OCI-LY1 (cell line): Measurements from ENCODE around the gene CHSY1.

Experiments
- H2AFZ ChIP-seq: fragments of 200-600 bp; sonication (generic), shearing (Covaris generic); 2 replicates; pipeline ENCODE4 v1.6.0; 2014; ENCODE audit warnings: antibody characterized with exemption, mild to moderate bottlenecking, low read length
- H3F3A ChIP-seq: fragments of 200-600 bp; sonication (generic), shearing (Covaris generic); 2 replicates; pipeline ENCODE4 v1.6.0; 2014; ENCODE audit warnings: mild to moderate bottlenecking, antibody characterized with exemption, low read length, moderate library complexity; ENCODE audit not compliant: insufficient read depth
- H3K27ac ChIP-seq: fragments of 200-600 bp; sonication (generic); 2 replicates; pipeline ENCODE4 v1.5.1; 2014; ENCODE audit warnings: low read length, mixed run types, mild to moderate bottlenecking, low read depth; ENCODE audit not compliant: poor library complexity, severe bottlenecking
- H3K27me3 ChIP-seq: fragments of 200-600 bp; sonication (generic); 2 replicates; pipeline ENCODE4 v1.6.0; 2014; ENCODE audit warnings: antibody characterized with exemption, mild to moderate bottlenecking, low read length, moderate library complexity; ENCODE audit not compliant: insufficient read depth
- H3K36me3 ChIP-seq: fragments of 200-600 bp; sonication (generic); 2 replicates; pipeline ENCODE4 v1.6.1; 2014; ENCODE audit warnings: mild to moderate bottlenecking, antibody characterized with exemption, low read length, moderate library complexity, mixed read lengths; ENCODE audit not compliant: insufficient read depth
- H3K4me1 ChIP-seq: fragments of 200-600 bp; sonication (generic); 2 replicates; pipeline ENCODE4 v1.5.1; 2014; ENCODE audit warnings: mild to moderate bottlenecking, low read length, moderate library complexity; ENCODE audit not compliant: insufficient read depth, severe bottlenecking
- H3K4me2 ChIP-seq: fragments of 200-600 bp; sonication (generic), shearing (Covaris generic); 2 replicates; pipeline ENCODE4 v1.6.1; 2014; ENCODE audit warnings: low read length
- H3K4me3 ChIP-seq: fragments of 200-600 bp; sonication (generic); 2 replicates; pipeline ENCODE4 v1.5.1; 2014; ENCODE audit warnings: low read length, low read depth, mild to moderate bottlenecking, mixed read lengths; ENCODE audit not compliant: poor library complexity, severe bottlenecking
- H3K79me2 ChIP-seq: fragments of 200-600 bp; shearing (Covaris generic); 2 replicates; pipeline ENCODE4 v1.6.1; 2016; ENCODE audit warnings: mixed run types, low read length, mixed read lengths; ENCODE audit not compliant: insufficient read depth
- H3K9ac ChIP-seq: fragments of 200-600 bp; sonication (generic), shearing (Covaris generic); 2 replicates; pipeline ENCODE4 v1.6.1; 2014; ENCODE audit warnings: mild to moderate bottlenecking, low read length, mixed read lengths
- H3K9me2 ChIP-seq: fragments of 200-600 bp; sonication (generic), shearing (Covaris generic); 2 replicates; pipeline ENCODE4 v1.6.1; 2014; ENCODE audit warnings: low read depth, mild to moderate bottlenecking, low read length, mixed read lengths
- H3K9me3 ChIP-seq: fragments of 200-600 bp; shearing (Covaris generic); 2 replicates; pipeline ENCODE4 v1.6.1; 2014; ENCODE audit warnings: low read length, mixed read lengths
- H4K20me1 ChIP-seq: fragments of 200-600 bp; sonication (generic), shearing (Covaris generic); 2 replicates; pipeline ENCODE4 v1.6.0; 2016; ENCODE audit warnings: mild to moderate bottlenecking, low read length; ENCODE audit not compliant: insufficient read depth
- EZH2 ChIP-seq: fragments of 200-600 bp; sonication (generic), shearing (Covaris generic); IDR thresholded peaks from 2 replicates; pipeline ENCODE4 v1.8.0; 2017; ENCODE audit warnings: borderline replicate concordance, mixed run types, mild to moderate bottlenecking, antibody characterized with exemption, low read length, moderate library complexity, mixed read lengths
- TF ChIP-seq, protein P1 (sequence below): fragments of 200-600 bp; sonication (generic), shearing (Covaris generic); IDR thresholded peaks from 2 replicates; pipeline ENCODE4 v1.5.1; 2017; ENCODE audit warnings: mild to moderate bottlenecking, antibody characterized with exemption, low read length, moderate library complexity, mixed read lengths

The CHSY1 gene

DNA sequence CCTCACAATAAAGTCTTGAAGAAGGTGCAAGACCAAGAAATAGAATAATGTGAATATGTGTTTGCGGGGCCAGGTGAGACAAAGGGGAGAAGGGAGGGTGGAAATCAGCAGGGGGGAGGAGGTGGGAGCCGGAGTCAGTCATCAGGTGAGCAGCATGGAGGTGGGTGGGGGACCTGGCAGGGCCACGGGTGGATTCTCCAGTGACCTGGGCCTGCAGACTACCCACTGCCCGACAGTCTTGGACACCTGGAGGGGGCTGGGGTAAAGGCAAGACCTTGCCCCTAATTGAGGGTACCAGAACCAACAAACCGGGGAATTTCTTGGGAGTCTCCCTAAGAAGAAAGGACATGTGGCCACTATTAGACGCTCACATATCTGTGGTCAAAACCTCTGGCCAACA is 95.8 kb downstream of the CHSY1 start:
- H3K4me2 ChIP-seq: peak overlapping the region; percentile 55
- no peaks in the 10 kb centered on the region for H3F3A ChIP-seq
- no peak overlapping the region for H3K9ac ChIP-seq
- peak overlapping the region; percentile 21 for H3K4me3 ChIP-seq
- no peaks in the 10 kb centered on the region for H3K9me3 ChIP-seq
- no peaks in the 10 kb centered on the region for H3K79me2 ChIP-seq
- H3K9me2 ChIP-seq: no peaks in the 10 kb centered on the region
- no peaks in the 10 kb centered on the region for H3K36me3 ChIP-seq
- H4K20me1 ChIP-seq: no peaks in the 10 kb centered on the region
- no peak overlapping the region for H3K27ac ChIP-seq
- no peak for TF ChIP-seq EZH2
- TF ChIP-seq, protein P1, sequence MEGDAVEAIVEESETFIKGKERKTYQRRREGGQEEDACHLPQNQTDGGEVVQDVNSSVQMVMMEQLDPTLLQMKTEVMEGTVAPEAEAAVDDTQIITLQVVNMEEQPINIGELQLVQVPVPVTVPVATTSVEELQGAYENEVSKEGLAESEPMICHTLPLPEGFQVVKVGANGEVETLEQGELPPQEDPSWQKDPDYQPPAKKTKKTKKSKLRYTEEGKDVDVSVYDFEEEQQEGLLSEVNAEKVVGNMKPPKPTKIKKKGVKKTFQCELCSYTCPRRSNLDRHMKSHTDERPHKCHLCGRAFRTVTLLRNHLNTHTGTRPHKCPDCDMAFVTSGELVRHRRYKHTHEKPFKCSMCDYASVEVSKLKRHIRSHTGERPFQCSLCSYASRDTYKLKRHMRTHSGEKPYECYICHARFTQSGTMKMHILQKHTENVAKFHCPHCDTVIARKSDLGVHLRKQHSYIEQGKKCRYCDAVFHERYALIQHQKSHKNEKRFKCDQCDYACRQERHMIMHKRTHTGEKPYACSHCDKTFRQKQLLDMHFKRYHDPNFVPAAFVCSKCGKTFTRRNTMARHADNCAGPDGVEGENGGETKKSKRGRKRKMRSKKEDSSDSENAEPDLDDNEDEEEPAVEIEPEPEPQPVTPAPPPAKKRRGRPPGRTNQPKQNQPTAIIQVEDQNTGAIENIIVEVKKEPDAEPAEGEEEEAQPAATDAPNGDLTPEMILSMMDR: no peak
- H2AFZ ChIP-seq: no peak overlapping the region
- no peaks in the 10 kb centered on the region; the same call in 1 of the 2 replicates for H3K27me3 ChIP-seq
- peaks cover 13% of the 10 kb centered on the region for H3K4me1 ChIP-seq

DNA sequence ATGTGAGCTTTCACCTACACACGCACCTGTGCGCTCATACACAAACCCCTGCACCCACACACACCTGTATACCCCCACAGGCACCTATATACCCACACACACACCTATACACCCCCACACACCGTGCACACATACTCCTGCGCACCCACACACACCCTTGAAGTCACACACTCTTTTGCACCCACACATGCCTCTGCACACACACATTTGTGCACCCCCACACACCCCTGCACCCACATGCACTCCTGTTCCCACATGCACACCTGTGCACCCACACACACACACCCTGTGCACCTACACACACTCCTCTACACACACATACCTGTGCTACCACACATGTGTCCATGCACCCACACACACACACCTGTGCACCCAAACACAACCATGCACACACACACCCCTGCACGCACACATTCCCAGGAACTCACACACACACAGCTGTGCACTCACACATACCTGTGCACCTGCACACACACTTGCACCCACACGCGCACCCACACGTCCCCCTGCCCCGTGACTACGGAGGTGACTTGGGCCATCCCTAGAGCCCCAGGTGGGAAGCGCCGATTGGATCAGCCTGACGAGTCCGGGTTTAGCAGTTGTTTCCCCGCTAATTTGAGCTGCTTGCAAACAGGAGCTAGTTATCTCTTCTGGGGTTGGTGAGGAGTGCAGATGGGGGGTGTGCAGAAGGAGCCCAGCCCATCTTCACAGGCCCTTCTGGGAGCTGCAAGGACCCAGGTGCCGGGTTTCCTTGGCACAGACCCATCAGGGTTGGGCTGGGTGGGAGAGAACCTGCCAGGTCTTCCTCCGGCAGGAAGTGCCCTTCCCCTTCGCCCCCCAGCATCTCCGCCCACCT is 97.8 kb downstream of the CHSY1 start:
- H3K4me1 ChIP-seq: peaks cover 13% of the 10 kb centered on the region
- H3K9me2 ChIP-seq: no peaks in the 10 kb centered on the region
- H3K9ac ChIP-seq: no peak overlapping the region
- no peak overlapping the region for H3K27ac ChIP-seq
- no peak overlapping the region for H2AFZ ChIP-seq
- H3K36me3 ChIP-seq: no peaks in the 10 kb centered on the region
- TF ChIP-seq, protein P1: no peak
- TF ChIP-seq EZH2: no peak
- peaks cover under 1% of the 10 kb centered on the region; the same call in 1 of the 2 replicates for H3K27me3 ChIP-seq
- H3F3A ChIP-seq: no peaks in the 10 kb centered on the region
- H4K20me1 ChIP-seq: no peaks in the 10 kb centered on the region
- H3K4me2 ChIP-seq: no peak overlapping the region
- no peak overlapping the region for H3K4me3 ChIP-seq
- no peaks in the 10 kb centered on the region for H3K9me3 ChIP-seq
- H3K79me2 ChIP-seq: no peaks in the 10 kb centered on the region

GRCh38 chr15:101152914-101153313 is 98.9 kb downstream of the CHSY1 start:
- Histone ChIP-seq H3K9me3 (no peaks in the 10 kb centered on the region), H3K36me3 (no peaks in the 10 kb centered on the region), H3K4me1 (peaks cover 13% of the 10 kb centered on the region), H3K4me3 (no peak overlapping the region), H3K9me2 (no peaks in the 10 kb centered on the region), H3F3A (no peaks in the 10 kb centered on the region), H3K27ac (no peak overlapping the region), H3K4me2 (no peak overlapping the region), H4K20me1 (no peaks in the 10 kb centered on the region), H3K27me3 (peaks cover 12% of the 10 kb centered on the region; the same call in 1 of the 2 replicates), H2AFZ (no peak overlapping the region), H3K9ac (no peak overlapping the region), H3K79me2 (no peaks in the 10 kb centered on the region)
- TF ChIP-seq, protein P1: peak; percentile 60
- TF ChIP-seq EZH2: no peak
